ENCODE data around the gene MFAP2. TPM values are rescaled to one million over a fixed set of nuclear protein-coding genes. Genes with fewer than 3 reads are reported as not detected.
A peak's percentile ranks its signal among the peaks of the same experiment; 100 is the strongest.
"Not testable (repeated sequence)": the region's sequence is repeated elsewhere in the genome, so short reads cannot be mapped to it uniquely, and the experiment has no call there.

Gene MFAP2
- total RNA-seq, 4 donors from 2014 or later = 5.4 to 21.7 (median 10.2) TPM

DNA sequence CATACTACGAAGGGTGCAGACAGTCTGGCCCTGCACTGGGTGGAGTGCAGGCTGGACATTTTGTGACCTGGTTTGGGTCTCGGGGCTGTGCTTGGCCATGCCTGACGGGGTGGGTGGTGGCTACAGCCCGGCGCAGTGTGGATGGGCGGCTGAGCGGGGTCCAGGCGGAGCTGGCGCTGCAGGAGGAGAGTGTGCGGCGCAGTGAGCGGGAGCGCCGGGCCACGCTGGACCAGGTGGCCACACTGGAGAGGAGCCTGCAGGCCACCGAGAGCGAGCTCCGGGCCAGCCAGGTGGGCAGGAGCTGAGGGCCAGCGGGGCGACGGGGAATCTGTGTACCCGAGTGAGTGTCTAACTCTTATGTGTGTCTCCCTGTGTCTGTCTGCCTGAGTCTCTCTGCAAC is 14.1 kb downstream of the MFAP2 start:
- no peak overlapping the region for H3K27ac ChIP-seq (replicated peaks in 1 of 4)
- TF ChIP-seq POLR2AphosphoS5 (IDR thresholded peaks at IDR 0.05) (no peak), EP300 (IDR thresholded peaks at IDR 0.05) (no peak), POLR2A (IDR thresholded peaks at IDR 0.05; ENCODE audit: low read depth) (no peak)
- TF ChIP-seq, protein P1, sequence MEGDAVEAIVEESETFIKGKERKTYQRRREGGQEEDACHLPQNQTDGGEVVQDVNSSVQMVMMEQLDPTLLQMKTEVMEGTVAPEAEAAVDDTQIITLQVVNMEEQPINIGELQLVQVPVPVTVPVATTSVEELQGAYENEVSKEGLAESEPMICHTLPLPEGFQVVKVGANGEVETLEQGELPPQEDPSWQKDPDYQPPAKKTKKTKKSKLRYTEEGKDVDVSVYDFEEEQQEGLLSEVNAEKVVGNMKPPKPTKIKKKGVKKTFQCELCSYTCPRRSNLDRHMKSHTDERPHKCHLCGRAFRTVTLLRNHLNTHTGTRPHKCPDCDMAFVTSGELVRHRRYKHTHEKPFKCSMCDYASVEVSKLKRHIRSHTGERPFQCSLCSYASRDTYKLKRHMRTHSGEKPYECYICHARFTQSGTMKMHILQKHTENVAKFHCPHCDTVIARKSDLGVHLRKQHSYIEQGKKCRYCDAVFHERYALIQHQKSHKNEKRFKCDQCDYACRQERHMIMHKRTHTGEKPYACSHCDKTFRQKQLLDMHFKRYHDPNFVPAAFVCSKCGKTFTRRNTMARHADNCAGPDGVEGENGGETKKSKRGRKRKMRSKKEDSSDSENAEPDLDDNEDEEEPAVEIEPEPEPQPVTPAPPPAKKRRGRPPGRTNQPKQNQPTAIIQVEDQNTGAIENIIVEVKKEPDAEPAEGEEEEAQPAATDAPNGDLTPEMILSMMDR (IDR thresholded peaks at IDR 0.05) = no peak
- intact Hi-C loops (cut with DNase I) = no loop called here
- no peaks in the 10 kb centered on the region for H3K27me3 ChIP-seq
- no peak for DNase-seq (ENCODE audit: extremely low spot score)
- H3K36me3 ChIP-seq = peaks cover 5 to 55% (median 36%) of the 10 kb centered on the region in 4 donors
- WGBS = 92% methylated on average over 17 of the region's 22 CpGs
- H3K4me1 ChIP-seq = peaks cover 8 to 29% (median 18%) of the 10 kb centered on the region in 4 donors
- no peak overlapping the region for H3K4me3 ChIP-seq
- no peaks in the 10 kb centered on the region for H3K9me3 ChIP-seq

DNA sequence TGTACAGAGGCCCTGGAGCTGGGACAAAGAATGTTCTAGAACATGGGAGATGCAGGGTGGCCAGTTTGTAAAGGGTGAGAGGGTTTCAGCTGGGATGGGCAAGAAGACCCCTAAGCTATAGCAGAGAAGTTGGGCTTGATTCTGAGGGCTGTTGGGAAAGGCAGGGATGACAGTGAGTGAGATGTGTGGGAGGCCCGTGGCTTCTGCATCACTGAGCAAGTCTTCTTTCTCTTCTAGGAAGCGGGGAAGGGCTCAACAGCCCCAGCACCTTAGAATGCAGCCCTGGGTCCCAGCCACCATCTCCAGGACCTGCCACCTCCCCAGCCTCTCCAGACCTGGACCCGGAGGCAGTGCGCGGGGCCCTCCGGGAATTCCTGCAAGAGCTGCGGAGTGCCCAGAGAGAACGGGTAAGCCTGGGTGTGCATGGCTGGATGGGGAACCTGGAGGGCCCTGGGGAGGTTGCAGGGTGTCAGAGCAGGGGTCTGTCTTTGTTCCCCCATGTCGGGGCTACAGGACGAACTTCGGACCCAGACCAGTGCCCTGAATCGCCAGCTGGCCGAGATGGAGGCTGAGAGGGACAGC is 14.8 kb downstream of the MFAP2 start:
- no peak for TF ChIP-seq EP300 (IDR thresholded peaks at IDR 0.05)
- no peak for DNase-seq (ENCODE audit: extremely low spot score)
- Histone ChIP-seq H3K9me3 (no peaks in the 10 kb centered on the region), H3K4me1 (peaks cover 8 to 35% (median 24%) of the 10 kb centered on the region in 4 donors), H3K27ac (replicated peaks in 1 of 4) (no peak overlapping the region), H3K4me3 (no peak overlapping the region), H3K36me3 (peaks cover 5 to 48% (median 35%) of the 10 kb centered on the region in 4 donors), H3K27me3 (no peaks in the 10 kb centered on the region)
- WGBS = 97% methylated on average over 3 of the region's 13 CpGs
- intact Hi-C loops (cut with DNase I) = no loop called here

- H3K36me3 ChIP-seq = peaks cover 5 to 36% (median 26%) of the 10 kb centered on the region in 4 donors
- H3K4me3 ChIP-seq; H3K9me3 ChIP-seq; H3K27me3 ChIP-seq; intact Hi-C loops (cut with DNase I); DNase-seq (ENCODE audit: extremely low spot score); H3K27ac ChIP-seq (replicated peaks in 1 of 4): not testable (repeated sequence)
- H3K4me1 ChIP-seq = peaks cover 8 to 43% (median 30%) of the 10 kb centered on the region in 4 donors
- WGBS = 90% methylated on average over 4 of the region's 4 CpGs
Measured at GRCh38 chr1:16964169-16964568, 16.3 kb downstream of the MFAP2 start.

GRCh38 chr1:16961297-16962133 is 18.9 kb downstream of the MFAP2 start:
- H3K9me3 ChIP-seq = no peaks in the 10 kb centered on the region
- peak overlapping the region; percentile 49 to 65 (median 54) for H3K4me3 ChIP-seq
- TF ChIP-seq EP300 (IDR thresholded peaks at IDR 0.05) = no peak
- TF ChIP-seq POLR2AphosphoS5 (IDR thresholded peaks at IDR 0.05) = no peak
- TF ChIP-seq, protein P1 (IDR thresholded peaks at IDR 0.05) = no peak
- DNase-seq (ENCODE audit: extremely low spot score) = no peak
- H3K27me3 ChIP-seq = no peaks in the 10 kb centered on the region
- peak overlapping the region; percentile 43 to 66 (median 60) for H3K27ac ChIP-seq (replicated peaks in 1 of 4)
- WGBS = 93% methylated on average over 14 of the region's 14 CpGs
- peaks cover 3 to 30% (median 19%) of the 10 kb centered on the region in 4 donors for H3K4me1 ChIP-seq
- intact Hi-C loops (cut with DNase I) = no loop called here
- H3K36me3 ChIP-seq = peaks cover 5 to 43% (median 21%) of the 10 kb centered on the region in 4 donors

DNA sequence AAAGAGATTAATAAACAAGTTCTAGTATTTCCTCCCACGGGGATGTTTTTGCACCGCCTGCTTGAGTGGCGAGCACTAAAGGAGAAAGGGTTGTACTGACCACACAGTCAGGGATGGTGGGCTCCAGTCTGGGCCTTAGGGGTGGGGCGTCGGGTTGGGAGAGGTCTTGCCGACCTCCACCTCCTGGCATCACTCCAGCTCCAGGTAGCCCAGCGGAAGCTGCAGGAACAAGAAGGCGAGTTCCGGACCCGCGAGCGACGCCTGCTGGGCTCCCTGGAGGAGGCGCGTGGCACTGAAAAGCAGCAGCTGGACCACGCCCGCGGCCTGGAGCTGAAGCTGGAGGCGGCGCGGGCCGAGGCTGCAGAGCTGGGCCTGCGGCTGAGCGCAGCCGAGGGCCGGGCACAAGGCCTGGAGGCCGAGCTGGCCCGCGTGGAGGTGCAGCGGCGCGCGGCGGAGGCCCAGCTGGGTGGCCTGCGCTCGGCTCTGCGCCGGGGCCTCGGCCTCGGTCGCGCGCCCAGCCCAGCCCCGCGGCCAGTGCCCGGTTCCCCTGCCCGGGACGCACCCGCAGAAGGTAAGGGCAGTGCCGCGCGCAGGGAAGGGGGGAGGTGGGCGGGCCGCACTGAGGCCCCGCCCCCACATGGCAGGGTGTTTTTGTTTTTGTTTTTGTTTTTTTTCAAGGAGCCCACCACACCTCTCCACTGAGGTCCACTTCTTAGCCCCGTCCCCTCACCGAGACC is 19.7 kb downstream of the MFAP2 start:
- intact Hi-C loops (cut with DNase I) = no loop called here
- Histone ChIP-seq H3K36me3 (peaks cover 4 to 42% (median 21%) of the 10 kb centered on the region in 4 donors), H3K27ac (replicated peaks in 1 of 4) (peak overlapping the region; percentile 43 to 66 (median 60)), H3K27me3 (no peaks in the 10 kb centered on the region), H3K4me3 (peak overlapping the region; percentile 49 to 65 (median 54)), H3K4me1 (peaks cover 3 to 30% (median 17%) of the 10 kb centered on the region in 4 donors), H3K9me3 (no peaks in the 10 kb centered on the region)
- no peak for TF ChIP-seq POLR2A (IDR thresholded peaks at IDR 0.05; ENCODE audit: low read depth)
- TF ChIP-seq, protein P1 (IDR thresholded peaks at IDR 0.05) = peak; percentile 53 to 88 (median 69)
- peak; percentile 10 to 41 for TF ChIP-seq POLR2AphosphoS5 (IDR thresholded peaks at IDR 0.05)
- no peak for TF ChIP-seq EP300 (IDR thresholded peaks at IDR 0.05)
- WGBS = 11% methylated on average over 26 of the region's 57 CpGs
- DNase-seq (ENCODE audit: extremely low spot score) = no peak
